ENCODE data around the gene OTC.

The OTC gene

DNA sequence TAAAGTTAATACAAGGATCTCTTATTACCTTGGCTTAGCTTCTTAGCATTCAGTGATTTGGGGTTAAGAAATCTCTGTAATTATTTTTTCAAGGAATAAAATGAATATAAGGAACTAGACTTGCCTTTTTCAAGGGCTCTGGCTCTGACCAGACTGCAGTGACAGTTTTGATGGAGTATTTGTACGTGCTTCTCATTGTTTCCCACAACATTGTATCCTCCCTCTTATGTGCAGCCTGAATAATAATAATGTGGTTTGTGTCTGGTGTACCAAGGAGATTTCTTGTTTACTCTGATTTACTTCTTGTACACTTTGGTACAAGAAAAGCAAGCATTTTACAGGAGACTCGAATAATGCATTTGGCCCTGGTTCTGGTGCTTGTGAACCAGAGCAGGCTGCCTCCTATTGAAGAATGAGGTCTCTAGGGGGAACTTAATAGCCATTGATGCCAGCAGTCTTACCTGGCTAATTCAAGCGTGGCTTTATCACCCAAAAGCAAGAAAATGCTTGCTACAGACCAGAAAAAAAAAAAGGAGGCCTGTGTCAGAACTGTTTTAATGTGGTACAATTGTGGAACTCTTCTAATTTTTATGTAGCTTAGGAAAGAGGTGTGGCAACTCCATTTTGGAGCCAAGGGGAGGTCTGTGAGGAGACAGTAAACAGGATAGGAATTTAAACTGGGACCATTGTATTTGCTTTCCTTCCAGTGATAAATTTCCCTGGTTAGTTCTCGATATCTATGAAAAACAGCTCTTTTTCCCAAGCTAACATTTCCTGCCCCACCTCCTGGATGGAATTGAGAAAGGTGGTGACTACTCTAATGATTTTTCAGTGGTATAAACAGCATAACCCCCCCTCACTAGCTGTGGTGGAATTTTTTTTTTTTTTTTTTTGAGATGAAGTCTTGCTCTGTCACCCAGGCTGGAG, 5.6 kb downstream of the OTC start:
- no peak for DNase-seq

DNA sequence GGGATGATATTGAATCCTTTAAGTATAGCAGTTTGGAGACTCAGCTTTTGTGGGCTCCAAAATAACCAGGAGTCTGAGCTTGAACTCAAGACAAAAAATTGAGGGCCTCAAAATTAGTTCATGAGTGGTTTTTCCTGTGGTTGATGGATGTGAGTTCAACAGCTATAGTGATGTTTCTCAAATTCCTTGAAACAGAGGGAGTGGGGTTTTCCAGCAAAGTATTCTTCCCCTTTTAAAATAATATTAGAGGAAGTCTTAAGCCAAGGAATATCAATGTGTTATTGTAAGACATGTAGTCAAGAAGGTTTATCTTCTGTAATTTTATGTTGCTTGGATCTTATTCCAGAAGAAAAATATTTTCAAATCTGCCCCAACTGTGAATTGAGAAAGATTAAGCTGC, 10.6 kb downstream of the OTC start:
- no peak for DNase-seq

DNA sequence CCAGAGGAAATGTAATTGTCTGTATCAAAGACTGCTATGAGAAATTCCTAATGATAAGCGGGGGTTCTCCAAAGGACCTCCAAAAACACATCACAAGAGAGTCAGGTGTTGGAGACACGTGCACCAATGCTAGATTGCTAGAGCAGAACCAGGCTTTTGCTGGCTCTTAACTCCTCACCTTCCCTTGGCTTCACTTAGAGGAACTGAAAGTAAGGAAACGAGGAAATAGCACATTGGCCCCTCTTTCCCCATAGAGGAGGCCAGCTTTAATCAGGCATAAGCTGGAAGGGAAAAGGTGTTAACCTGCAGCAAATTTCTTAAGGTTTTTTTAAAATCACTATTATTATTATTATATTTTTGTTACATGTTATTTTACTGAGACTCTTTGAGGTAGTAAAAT, 13.6 kb downstream of the OTC start:
- no peak for DNase-seq

DNA sequence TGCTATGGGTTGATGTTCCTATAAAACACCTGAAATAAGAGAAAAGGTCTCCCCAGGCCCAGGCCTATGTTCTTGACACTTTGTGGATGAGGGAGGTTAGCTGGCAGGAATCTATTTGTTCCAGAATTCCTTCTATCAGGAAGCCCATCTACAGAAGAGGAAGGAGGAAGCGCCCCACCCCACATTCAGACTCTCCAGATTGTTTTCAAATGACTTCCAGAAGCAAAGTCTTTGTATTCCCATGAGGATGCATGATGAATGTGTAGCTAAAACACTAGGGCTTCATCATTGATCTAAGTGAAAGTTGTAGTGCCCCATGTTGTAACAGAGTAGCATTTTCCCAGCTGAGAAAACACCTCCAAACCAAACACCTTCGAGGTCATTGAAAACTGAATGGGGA, 16.4 kb downstream of the OTC start:
- DNase-seq = no peak

DNA sequence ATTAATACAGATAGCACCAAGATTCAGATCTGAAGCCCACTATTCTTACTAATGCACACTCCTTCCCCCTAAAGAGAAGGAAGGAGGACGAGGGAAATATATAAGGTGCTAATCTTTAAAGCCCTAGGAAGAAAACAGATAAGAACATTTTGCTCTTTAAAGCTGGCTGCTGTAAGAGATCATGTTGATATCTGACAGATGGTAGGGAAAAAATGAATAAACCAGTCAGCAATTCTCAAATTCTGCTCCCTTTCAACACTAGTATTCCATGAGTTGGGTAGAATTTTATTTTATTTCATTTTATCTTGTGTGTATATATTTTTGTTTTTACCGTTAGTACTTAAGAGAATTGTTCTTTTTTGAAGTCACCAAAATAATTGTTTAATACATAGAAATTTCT, 19.2 kb downstream of the OTC start:
- no peak for DNase-seq

DNA sequence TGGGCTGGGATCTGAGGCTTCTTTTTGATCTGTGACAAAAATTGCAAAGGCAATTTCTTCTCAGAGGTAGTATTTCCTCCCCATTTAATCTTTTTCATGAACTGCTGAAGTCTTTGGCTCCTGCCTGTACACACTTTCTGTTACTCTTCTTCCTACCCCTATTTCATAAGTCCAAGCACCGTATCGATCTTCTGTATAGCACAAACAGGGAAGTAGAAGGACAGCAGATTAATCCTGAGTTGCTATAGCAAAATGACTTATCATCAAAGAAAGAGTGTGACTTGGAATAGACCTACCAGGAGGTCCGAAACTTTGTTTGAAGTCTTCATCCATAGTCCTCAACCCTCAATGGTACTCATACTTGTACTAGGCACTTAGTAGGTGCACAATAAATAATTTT, 22.0 kb downstream of the OTC start:
- DNase-seq = no peak

DNA sequence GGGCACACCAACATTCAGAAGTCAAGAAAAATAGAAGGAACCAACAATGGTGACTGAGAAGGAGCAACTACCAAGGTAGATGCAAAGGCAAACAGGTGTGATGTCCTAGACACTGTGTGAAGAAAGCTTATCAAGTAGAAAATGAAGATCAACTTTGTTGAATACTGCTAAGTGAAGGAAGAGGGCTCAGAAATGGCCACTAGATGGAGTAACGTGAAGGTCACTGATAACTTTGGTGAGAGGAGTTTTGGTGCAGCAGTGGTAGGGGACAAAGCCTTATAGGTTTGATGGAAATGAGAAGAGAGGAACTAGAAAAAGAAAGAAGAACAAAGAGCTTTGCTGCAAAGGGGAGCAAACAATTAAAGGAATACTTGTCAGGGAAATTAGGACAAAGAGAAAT, 23.5 kb downstream of the OTC start:
- no peak for DNase-seq

DNA sequence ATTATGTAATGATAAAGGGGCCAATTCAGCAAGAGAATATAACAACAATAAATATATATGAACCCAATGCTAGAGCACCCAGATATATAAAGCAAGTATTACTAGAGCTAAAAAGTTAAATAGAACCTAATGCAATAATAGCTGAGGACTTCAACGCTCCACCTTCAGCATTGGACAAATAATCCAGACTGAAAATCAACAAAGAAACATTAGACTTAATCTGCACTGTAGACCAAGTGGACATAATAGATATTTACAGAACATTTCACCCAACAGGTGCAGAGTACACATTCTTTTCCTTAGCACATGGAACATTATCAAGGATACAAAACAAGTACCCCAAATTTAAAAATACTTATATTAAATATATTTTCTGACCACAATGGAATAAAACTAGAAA, 24.3 kb downstream of the OTC start:
- DNase-seq = no peak

DNA sequence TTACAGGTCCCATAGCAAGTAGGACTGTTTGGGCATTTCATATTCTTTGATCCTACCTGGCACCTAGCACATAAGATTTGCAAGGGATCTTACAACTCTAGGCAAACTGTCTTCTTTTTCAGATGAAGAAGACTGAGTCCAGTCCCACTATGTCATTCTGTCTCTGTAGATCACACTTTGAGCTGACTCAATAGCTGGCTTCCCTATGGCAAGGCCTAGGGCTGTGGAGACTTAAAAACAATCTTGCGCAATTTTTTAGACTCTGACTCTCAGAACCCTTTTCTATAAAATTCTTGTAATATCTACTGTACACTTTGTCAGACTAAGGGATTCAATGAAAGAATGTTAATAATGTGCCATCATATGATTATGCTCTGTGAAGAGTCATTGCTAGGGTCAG, 26.7 kb downstream of the OTC start:
- no peak for DNase-seq

DNA sequence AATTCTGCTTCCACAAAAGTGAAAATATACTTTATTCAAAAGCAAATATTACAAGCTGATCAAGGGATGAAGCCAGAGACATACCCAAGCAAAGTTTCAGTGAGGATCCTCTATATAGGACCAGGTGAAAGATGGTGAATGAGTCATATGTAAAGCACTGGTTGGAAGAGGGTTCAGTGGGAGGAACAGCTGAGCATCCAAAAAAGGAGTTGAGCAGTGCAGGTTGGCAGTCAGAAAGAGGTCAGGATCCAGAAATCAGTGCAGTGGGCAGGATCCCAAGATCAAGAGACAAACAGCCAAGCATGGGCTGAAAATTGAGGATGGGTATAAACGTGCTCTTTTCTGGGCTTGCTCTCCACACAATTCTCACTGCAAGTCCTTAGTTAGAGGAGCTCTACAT, 30.3 kb downstream of the OTC start:
- no peak for DNase-seq

DNA sequence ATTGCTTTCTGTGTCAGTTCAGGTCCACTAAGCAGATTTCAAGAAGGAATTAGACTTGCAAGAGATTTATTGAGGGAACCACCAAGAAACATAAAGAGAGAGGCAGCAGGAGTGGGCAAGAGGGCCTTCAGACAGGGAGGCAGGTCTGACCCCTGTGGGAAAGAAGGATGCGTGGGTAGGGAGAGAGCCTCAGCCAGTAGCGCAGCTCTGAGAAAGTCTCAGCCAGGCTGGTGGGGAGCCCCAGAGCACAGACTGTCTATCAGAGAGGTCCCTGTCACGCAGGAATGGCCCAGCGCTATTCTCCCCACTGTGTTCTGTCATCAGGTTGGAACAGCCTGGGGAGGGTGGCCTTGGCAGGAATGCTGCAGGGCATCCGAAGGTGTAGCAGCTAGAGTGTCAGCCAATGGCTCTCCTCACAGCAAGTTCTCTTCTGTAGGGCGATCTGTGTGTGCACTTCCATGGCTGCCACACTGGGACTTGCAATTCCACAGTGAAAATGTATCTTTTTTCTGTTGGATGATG, 48.0 kb downstream of the OTC start:
- no peak for DNase-seq

DNA sequence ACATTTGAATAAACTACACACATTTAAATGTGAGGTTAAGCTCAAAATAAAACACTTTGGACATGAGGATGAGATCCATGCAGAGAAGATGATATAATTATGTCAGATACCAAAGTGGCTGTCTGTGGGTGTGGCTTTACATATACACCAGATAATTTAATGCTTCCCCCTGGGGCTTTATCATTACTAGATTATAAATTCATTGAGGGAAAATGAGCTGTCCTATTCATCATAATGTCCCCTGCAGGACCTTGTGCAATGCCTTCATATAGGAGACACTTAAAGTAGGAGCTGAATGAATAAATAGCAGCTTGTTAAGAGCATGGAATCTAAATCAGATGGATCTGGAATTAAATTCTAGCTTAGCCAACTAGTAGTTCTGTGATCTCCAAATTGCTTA, 49.7 kb downstream of the OTC start:
- DNase-seq = no peak

DNA sequence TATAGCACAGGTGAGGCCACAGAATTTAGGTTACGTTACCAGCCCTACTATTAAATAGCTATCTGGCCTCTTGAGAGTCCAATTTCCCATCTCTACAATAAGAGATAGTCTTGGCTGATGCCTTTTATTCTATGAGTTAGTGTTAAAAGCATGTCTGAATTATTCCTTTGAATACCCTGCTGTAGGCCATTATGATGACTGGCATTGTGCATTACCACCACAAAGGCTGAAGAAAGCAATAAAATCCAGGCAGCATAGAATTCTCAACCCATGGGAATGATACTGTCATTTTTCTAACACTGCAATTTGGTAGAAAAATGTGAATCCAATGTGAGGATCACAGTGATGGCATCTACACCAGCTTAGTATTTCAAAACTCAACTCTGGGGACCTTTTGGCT, 51.4 kb downstream of the OTC start:
- no peak for DNase-seq

DNA sequence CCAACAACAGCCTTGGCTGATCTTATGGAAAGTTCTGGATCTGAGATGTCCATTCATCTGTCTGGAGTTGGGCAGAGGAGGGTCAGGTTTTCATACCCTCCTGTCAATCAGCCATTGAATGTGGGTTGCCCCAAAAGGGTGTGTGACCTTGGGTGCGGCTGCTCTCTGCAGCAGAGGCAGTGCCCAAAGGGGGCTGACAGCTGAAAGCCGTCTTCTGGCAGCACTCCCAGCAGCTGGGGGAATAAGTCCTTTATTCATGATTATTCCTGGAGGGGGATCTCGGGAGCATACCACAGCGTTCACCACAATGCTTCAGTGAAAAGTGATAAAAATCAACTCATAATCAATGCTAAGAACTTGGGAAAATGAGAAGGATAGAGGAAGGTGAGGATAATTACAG, 54.7 kb downstream of the OTC start:
- DNase-seq = no peak

DNA sequence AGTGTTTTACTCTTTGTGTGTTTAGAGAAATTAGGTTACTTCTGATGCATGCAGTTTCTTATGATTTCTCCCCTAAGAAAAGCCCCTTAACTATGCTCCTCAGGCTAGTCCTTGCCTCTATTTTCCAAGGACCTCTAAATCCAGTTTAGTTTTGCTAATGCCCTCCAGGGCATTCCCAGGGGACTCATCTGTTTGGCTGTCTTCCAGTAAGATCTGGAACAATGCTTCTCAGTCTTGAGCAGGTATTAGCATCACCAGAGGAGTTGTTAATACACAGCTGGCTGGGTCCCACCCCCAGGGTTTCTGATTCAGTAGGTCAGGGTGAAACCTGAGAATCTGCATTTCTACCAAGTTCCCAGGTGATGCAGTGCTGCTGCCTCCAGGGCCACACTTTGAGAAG, 56.9 kb downstream of the OTC start:
- DNase-seq = no peak

DNA sequence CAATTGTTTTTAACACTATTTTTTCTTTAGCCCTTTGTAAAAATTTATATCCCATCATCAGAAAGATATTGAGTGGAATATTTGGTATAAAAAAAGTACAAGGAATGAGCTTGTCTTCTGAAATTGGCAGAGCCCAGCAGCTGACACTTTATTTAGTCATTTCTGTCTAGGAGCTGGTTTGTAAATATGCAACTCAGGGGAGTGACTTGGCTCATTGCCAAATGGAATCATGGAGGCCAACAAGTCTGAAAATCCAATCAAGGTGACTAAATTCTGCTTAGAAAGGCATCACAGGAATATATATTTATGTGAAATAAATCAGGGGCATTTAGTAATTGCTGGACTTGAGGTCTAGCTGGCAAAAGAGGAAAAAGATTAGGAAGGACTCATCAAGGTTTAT, 74.4 kb downstream of the OTC start:
- DNase-seq = no peak

DNA sequence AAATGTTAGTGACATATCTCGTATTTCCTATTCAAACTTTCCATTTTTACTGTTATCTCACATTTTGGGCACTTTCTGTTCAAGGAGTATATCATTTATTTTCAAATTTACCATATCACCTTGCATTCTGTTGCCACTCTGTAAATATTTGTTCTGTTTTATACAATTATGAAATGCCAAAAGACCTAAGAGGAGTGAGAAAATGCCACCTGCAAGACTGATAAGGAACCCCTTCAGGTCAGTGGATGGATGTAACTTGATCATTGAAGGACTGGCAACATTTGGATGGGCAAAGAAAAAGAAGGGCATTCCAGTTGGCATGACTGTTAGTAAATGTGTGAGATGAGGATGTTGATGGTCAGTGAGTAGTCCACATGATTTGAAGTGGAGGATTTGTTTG, 79.1 kb downstream of the OTC start:
- no peak for DNase-seq

DNA sequence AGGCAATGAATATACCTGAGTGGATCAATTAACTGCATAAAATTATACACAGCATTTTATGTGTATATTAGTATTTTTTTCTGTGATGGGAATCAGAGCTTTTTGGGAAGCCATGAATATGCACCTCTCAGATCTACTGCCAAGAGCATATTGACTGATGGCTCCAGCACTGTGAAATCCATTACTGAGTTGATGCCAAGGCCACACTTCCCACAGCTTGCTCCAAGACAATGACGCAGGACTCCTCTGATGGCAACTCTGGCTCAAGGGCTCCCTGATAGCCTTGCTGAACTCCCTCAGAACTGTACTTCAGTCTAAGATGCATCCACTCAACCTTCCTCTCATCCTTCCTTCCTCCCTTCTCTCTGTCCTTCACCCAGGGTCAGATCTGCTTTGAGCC, 82.7 kb downstream of the OTC start:
- DNase-seq = no peak

DNA sequence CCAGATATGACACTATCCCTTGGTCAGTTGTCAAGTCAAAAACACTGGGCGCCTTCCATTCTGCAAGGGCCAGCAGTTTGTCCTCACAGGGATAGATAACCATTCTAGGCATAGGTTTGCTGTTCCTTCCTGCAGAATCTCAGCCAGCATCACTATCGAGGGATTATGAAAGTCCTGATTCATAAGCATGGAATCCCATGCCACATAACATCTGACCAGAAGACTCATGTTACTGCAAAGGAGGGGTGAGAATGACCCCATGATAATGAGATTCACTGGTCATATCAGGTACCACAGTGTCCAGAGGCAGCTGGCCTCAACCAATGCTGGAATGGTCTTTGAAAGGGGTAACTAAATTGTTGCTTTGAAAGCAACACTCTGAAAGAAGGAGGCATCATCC, 84.7 kb downstream of the OTC start:
- DNase-seq = no peak

DNA sequence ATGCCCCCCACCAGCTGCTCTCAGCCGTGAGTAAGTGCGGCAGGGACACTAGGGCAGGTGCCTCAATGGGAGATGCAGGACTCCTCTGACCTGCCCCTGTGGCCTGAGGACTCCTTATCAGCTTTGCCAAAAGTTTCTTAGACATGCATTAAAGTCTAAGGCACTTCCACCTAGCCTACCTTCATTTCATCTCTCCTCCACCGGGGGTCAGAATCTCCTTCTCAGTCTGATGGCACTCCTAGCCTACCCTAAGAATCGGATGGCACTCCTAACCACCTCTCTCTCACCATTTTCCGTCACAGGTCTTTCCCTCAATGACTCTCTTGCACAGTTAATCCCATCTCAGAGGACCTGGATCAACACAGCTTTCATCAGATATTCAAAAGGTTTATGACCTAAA, 85.9 kb downstream of the OTC start:
- no peak for DNase-seq

DNA sequence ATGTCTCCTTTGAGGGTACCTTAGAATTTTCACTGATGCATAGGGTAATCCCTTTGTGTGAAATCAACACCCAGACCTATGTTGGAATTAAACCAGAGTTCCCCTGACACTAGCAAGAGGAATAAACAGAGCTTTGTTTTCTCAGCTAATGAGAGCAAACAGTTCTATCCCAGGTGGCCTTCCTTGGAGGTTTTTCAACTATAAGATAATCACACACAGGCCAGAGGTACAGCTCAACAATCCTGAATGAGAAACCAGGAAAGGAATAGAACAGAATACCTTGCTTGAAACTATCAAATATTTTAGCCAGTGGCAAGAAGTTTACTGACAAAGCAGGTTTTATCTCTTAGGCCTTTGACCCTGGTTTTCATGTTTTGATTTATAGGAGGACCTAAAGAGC, 100.2 kb downstream of the OTC start:
- peak; percentile 17 for DNase-seq

DNA sequence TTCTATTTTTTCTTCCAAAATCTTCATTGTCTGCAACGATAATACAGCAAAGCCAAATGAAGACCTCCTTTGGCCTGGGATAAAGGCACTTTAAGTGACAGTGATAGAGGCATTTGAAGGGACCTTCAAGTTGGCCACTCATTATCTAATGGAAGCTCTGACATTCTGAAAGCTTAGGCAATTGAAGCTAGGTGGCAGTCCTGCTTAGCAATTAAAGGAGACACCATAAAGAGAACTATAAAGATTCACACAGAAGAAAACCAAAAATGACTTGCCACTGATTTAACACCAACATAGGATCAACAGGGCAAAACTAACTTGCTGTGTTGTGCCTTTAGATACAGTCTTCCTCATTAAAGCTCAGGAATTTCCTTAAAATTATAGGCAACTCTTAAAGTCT, 105.7 kb downstream of the OTC start:
- no peak for DNase-seq

DNA sequence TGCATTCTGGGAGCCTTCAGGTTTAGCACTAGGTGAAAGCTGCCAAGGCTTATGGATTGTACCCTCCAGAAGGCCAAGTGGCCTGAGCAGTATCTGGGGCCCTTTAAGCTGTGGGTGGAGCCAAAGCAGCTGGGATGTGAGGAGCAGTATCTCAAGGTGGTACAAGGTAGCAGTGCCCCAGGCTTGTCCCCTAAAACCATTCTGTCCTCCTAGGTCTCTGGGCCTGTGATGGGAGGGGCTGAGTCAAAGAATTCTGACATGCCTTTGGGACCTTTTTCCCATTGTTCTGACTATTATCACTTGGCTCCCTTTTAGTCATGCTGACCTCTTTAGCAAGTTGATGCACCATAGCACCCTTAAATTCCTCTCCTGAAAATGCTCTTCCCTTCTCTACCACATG, 109.9 kb downstream of the OTC start:
- DNase-seq = no peak

DNA sequence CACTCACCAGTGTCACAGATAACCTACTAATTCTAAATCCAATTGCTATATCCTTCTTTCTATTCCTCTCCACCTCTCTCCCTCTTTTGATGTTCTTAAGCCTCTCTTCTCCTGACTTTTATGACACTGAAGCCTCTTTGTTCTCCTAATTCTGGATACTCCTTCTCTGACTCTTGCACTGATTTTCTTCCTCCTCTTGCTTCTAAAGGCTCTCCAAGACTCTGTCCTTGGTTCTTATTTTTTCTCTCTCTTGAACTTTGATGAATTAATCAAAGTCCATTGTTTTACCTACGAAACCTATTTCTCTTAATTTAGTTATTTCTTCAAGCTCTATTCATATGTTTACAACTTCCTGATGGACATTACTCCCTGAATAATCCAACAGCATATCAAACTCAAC, 113.3 kb downstream of the OTC start:
- no peak for DNase-seq

DNA sequence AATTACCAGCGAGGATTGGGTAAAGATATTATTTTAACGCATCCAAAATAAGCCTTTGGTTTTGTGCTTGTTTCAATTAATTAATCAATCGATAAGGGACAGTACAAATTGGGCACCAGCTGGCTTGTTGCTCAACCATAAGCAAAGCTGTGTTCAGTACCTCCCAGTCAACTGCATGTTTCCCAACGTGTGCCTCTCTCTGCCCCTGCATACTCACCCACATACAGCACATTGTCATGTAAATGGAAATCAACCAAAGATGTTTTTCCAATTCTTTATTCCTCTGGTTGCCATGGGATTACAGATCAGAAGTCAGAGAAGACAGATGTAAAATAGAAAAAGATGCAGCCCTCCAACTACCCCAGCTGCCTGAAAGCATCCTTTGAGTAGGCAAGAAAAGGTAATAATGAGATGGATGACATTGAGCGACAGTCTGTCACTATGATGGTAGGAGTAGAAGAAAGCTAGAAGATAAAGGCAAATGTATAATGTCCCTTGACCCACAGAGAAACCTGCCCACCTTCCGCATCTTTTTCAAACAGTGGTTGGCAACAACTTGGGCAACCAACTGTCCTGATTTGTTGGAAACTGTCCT, 116.3 kb downstream of the OTC start:
- DNase-seq = no peak

Data from NCI-H774 (cell line).